ENCODE measurements around the gene M1AP. TPM values are rescaled to one million over a fixed set of nuclear protein-coding genes. Genes with fewer than 3 reads are reported as not detected.

The M1AP gene
- total RNA-seq, 2 experiments from 2014 or later: 0.23 TPM; not detected in 1

DNA sequence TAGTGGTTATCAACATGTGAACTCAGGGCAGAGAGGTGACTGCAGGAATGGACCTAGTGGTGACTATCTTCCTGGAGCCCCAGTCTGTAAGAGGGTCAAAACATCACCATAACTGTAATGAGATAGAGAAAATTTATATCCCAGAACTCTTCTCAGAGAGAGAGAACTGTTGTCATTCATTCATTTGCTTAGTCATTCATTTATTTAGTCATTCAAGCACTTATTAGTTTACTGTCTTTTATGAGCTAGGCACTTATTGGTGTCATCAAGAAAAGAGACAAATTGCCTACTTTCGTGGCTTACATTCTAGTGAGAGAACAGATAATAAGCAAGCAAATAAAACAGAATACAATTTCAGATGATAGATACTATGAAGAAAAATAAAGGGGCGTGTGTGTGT lies 59.5 kb downstream of the M1AP start:
- H3K27me3 Mint-ChIP-seq: peaks cover 31% of the 10 kb centered on the region
- no peaks in the 10 kb centered on the region for H3K9me3 Mint-ChIP-seq
- H3K4me1 Mint-ChIP-seq: peaks cover 25% of the 10 kb centered on the region
- H3K4me3 Mint-ChIP-seq: no peak overlapping the region
- no peaks in the 10 kb centered on the region for H3K36me3 Mint-ChIP-seq
- DNase-seq: no peak
- no peak overlapping the region for H3K27ac Mint-ChIP-seq

- H3K9me3 Mint-ChIP-seq: no peaks in the 10 kb centered on the region
- H3K4me1 Mint-ChIP-seq: peaks cover 25% of the 10 kb centered on the region
- H3K4me3 Mint-ChIP-seq: no peak overlapping the region
- DNase-seq: peak; percentile 54
- peaks cover 26% of the 10 kb centered on the region for H3K27me3 Mint-ChIP-seq
- H3K27ac Mint-ChIP-seq: no peak overlapping the region
- no peaks in the 10 kb centered on the region for H3K36me3 Mint-ChIP-seq
Measured at GRCh38 chr2:74587664-74588277, 60.4 kb downstream of the M1AP start.

- Mint-ChIP-seq H3K4me1 (peaks cover 25% of the 10 kb centered on the region), H3K27ac (peak overlapping the region; percentile 25), H3K9me3 (no peaks in the 10 kb centered on the region), H3K27me3 (peaks cover 13% of the 10 kb centered on the region), H3K36me3 (no peaks in the 10 kb centered on the region), H3K4me3 (peak overlapping the region; percentile 51)
- peak; percentile 32 for DNase-seq
Measured at GRCh38 chr2:74585406-74586185, 62.5 kb downstream of the M1AP start.

GRCh38 chr2:74584088-74584645 lies 64.0 kb downstream of the M1AP start:
- no peak for DNase-seq
- Mint-ChIP-seq H3K4me3 (no peak overlapping the region), H3K27me3 (peaks cover 13% of the 10 kb centered on the region), H3K36me3 (no peaks in the 10 kb centered on the region), H3K27ac (no peak overlapping the region), H3K9me3 (no peaks in the 10 kb centered on the region), H3K4me1 (peaks cover 25% of the 10 kb centered on the region)

DNA sequence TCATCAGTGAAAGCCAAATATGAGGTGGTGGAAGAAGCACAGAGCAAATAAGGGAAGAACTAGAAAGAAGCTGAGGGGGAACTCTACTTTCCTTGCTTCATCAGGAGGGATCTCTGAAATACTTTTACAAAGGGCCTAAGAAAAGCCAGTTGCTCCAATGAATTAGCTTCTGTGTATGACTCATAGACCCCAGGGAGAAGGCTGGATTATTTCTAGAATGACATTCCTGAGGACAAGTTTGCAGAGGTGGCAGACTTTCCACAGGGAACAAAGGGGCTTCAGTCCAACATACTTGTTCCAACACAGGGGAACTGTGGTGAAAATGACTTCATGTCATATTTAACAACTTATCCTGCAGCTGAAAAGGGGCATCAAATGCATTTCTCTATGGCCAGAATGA lies 64.6 kb downstream of the M1AP start:
- Mint-ChIP-seq H3K4me3 (no peak overlapping the region), H3K27me3 (peaks cover 9% of the 10 kb centered on the region), H3K4me1 (peaks cover 25% of the 10 kb centered on the region), H3K27ac (no peak overlapping the region), H3K36me3 (no peaks in the 10 kb centered on the region), H3K9me3 (no peaks in the 10 kb centered on the region)
- no peak for DNase-seq

GRCh38 chr2:74582184-74582583 lies 65.9 kb downstream of the M1AP start:
- Mint-ChIP-seq H3K4me3 (no peak overlapping the region), H3K27me3 (peaks cover 9% of the 10 kb centered on the region), H3K4me1 (peaks cover 28% of the 10 kb centered on the region), H3K27ac (no peak overlapping the region), H3K36me3 (no peaks in the 10 kb centered on the region), H3K9me3 (no peaks in the 10 kb centered on the region)
- DNase-seq: no peak

- Mint-ChIP-seq H3K27ac (no peak overlapping the region), H3K36me3 (no peaks in the 10 kb centered on the region), H3K4me3 (no peak overlapping the region), H3K4me1 (peaks cover 29% of the 10 kb centered on the region), H3K9me3 (no peaks in the 10 kb centered on the region), H3K27me3 (peaks cover 9% of the 10 kb centered on the region)
- DNase-seq: no peak
Measured at GRCh38 chr2:74581463-74581862, 66.7 kb downstream of the M1AP start.

DNA sequence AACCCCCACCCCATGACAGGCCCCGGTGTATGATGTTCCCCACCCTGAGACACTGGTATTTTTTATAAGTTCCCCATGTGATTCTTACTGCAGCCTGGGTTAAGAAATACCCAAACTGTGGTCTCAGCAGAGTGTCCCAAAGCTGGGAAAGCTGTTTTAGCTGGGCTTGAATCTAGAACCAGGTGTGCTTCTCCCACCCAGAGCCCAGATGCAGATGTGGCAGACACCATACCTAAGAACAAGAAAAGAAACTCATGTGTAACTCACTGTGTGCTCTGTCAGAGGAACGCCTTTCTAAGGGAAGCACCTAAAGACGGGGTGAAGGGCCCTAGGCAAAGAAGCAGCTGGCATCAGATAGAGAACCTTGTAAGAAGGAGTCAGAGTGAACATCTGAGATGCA lies 69.7 kb downstream of the M1AP start:
- Mint-ChIP-seq H3K27ac (no peak overlapping the region), H3K4me3 (no peak overlapping the region), H3K36me3 (peaks cover 2% of the 10 kb centered on the region), H3K27me3 (peaks cover 5% of the 10 kb centered on the region), H3K4me1 (peaks cover 21% of the 10 kb centered on the region), H3K9me3 (no peaks in the 10 kb centered on the region)
- no peak for DNase-seq

GRCh38 chr2:74577448-74577847 lies 70.7 kb downstream of the M1AP start:
- H3K27ac Mint-ChIP-seq: no peak overlapping the region
- no peak overlapping the region for H3K4me3 Mint-ChIP-seq
- H3K9me3 Mint-ChIP-seq: no peaks in the 10 kb centered on the region
- H3K4me1 Mint-ChIP-seq: peaks cover 22% of the 10 kb centered on the region
- DNase-seq: no peak
- H3K27me3 Mint-ChIP-seq: peaks cover 5% of the 10 kb centered on the region
- H3K36me3 Mint-ChIP-seq: peaks cover 2% of the 10 kb centered on the region

- H3K27ac Mint-ChIP-seq: no peak overlapping the region
- H3K9me3 Mint-ChIP-seq: peaks cover 1% of the 10 kb centered on the region
- no peak for DNase-seq
- no peak overlapping the region for H3K4me3 Mint-ChIP-seq
- H3K36me3 Mint-ChIP-seq: peaks cover 2% of the 10 kb centered on the region
- H3K4me1 Mint-ChIP-seq: peaks cover 24% of the 10 kb centered on the region
- peaks cover 5% of the 10 kb centered on the region for H3K27me3 Mint-ChIP-seq
Measured at GRCh38 chr2:74576863-74577229, 71.3 kb downstream of the M1AP start.

DNA sequence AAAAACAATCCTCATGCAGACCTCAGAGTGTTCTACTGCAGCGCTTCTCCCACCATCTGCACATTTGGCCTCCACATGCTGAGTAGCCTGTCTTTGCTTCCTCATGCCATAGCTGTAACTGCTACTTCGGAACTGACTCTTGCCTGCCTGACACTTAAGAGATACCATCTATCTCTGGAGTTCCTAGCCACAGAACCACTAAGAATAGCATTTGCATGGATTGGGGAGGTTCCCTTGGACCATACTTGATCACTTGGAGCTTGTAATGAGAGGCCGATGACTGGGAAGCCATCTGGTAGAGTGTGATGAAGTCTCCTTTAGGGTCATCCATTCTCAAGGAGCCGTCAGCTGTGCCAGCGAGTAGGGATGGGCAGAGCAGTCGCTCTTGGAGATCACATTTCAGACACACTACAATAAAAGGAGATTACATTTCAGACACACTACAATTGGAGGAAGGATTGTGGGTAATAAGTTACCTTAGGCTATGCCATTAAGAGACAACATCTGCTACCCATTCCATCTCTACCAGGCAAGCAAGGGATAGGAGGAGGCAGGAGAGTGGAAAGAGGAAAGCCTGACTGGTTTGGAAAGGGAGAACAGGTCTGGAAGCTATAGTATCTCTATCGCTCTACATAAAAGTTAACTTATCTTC lies 71.8 kb downstream of the M1AP start:
- Mint-ChIP-seq H3K4me1 (peaks cover 24% of the 10 kb centered on the region), H3K27me3 (peaks cover 5% of the 10 kb centered on the region), H3K9me3 (peaks cover 1% of the 10 kb centered on the region), H3K36me3 (peaks cover 2% of the 10 kb centered on the region), H3K4me3 (no peak overlapping the region), H3K27ac (no peak overlapping the region)
- DNase-seq: no peak

- H3K36me3 Mint-ChIP-seq: peaks cover 2% of the 10 kb centered on the region
- no peak overlapping the region for H3K27ac Mint-ChIP-seq
- DNase-seq: no peak
- peaks cover 4% of the 10 kb centered on the region for H3K27me3 Mint-ChIP-seq
- no peak overlapping the region for H3K4me3 Mint-ChIP-seq
- peaks cover 1% of the 10 kb centered on the region for H3K9me3 Mint-ChIP-seq
- peaks cover 24% of the 10 kb centered on the region for H3K4me1 Mint-ChIP-seq
Measured at GRCh38 chr2:74575320-74575719, 72.8 kb downstream of the M1AP start.

GRCh38 chr2:74573747-74574562 lies 74.2 kb downstream of the M1AP start:
- Mint-ChIP-seq H3K9me3 (peaks cover 1% of the 10 kb centered on the region), H3K27me3 (no peaks in the 10 kb centered on the region), H3K4me1 (peaks cover 27% of the 10 kb centered on the region), H3K27ac (peak overlapping the region; percentile 78), H3K36me3 (peaks cover 2% of the 10 kb centered on the region), H3K4me3 (peak overlapping the region; percentile 56)
- no peak for DNase-seq

- no peak overlapping the region for H3K27ac Mint-ChIP-seq
- no peaks in the 10 kb centered on the region for H3K27me3 Mint-ChIP-seq
- H3K36me3 Mint-ChIP-seq: peaks cover 5% of the 10 kb centered on the region
- H3K9me3 Mint-ChIP-seq: peaks cover 1% of the 10 kb centered on the region
- DNase-seq: no peak
- peaks cover 32% of the 10 kb centered on the region for H3K4me1 Mint-ChIP-seq
- H3K4me3 Mint-ChIP-seq: no peak overlapping the region
Measured at GRCh38 chr2:74572178-74572925, 75.8 kb downstream of the M1AP start.

Data from activated naive CD8-positive, alpha-beta T cell treated with anti-CD3 and anti-CD28 coated beads for 36 hours (primary cell).